AG09309 (cell line): ENCODE data around the gene BBIP1.
"Not testable (repeated sequence)": the region's sequence is repeated elsewhere in the genome, so short reads cannot be mapped to it uniquely, and the experiment has no call there.

ENCODE experiments used
- DNase-seq: peaks from one replicate; pipeline ENCODE4 v3.0.0-alpha.2; 2010; ENCODE audit warnings: low read depth
- H3K4me3 ChIP-seq: 2 replicates; pipeline ENCODE4 v1.5.1; 2011; ENCODE audit warnings: mild to moderate bottlenecking, low read depth, low read length, moderate library complexity; ENCODE audit not compliant: control insufficient read depth
- CTCF ChIP-seq: IDR thresholded peaks from 2 replicates; pipeline ENCODE4 v1.5.1; 2011; ENCODE audit warnings: mild to moderate bottlenecking, low read depth, low read length, inconsistent platforms; ENCODE audit not compliant: insufficient read depth, control insufficient read depth; ENCODE audit errors: missing control alignments

The BBIP1 gene

GRCh38 chr10:110868981-110869380 lies 50.0 kb downstream of the BBIP1 start:
- no peak for TF ChIP-seq CTCF
- no peak for DNase-seq
- no peak overlapping the region for H3K4me3 ChIP-seq

GRCh38 chr10:110867807-110868465 lies 51.0 kb downstream of the BBIP1 start:
- DNase-seq = no peak
- TF ChIP-seq CTCF = no peak

GRCh38 chr10:110867011-110867806 lies 51.8 kb downstream of the BBIP1 start:
- not testable (repeated sequence) for DNase-seq, H3K4me3 ChIP-seq

More at GRCh38 chr10:110867807-110868465, 51.0 kb downstream of the BBIP1 start:
- no peak overlapping the region for H3K4me3 ChIP-seq

GRCh38 chr10:110865809-110866482 lies 53.0 kb downstream of the BBIP1 start:
- no peak overlapping the region for H3K4me3 ChIP-seq
- TF ChIP-seq CTCF = no peak
- no peak for DNase-seq

GRCh38 chr10:110865186-110865808 lies 53.7 kb downstream of the BBIP1 start:
- DNase-seq = no peak
- H3K4me3 ChIP-seq = no peak overlapping the region
- no peak for TF ChIP-seq CTCF

GRCh38 chr10:110864662-110865140 lies 54.3 kb downstream of the BBIP1 start:
- DNase-seq = no peak
- no peak overlapping the region for H3K4me3 ChIP-seq
- no peak for TF ChIP-seq CTCF

- no peak for DNase-seq
- TF ChIP-seq CTCF = no peak
Measured at GRCh38 chr10:110863956-110864355, 55.0 kb downstream of the BBIP1 start.

More at GRCh38 chr10:110863956-110864355, 55.0 kb downstream of the BBIP1 start:
- H3K4me3 ChIP-seq = no peak overlapping the region
